DMS114 treated with DMSO at 0.1 percent for 48 hours (cell line): Measurements from ENCODE around the gene IFT88.
"Not testable (repeated sequence)": the region's sequence is repeated elsewhere in the genome, so short reads cannot be mapped to it uniquely, and the experiment has no call there.

Experiments used
- DNase-seq: peaks from one replicate; lab custom pipeline; 2025; ENCODE audit not compliant: unreplicated experiment; lab: John Stamatoyannopoulos, UW

IFT88 gene

DNA sequence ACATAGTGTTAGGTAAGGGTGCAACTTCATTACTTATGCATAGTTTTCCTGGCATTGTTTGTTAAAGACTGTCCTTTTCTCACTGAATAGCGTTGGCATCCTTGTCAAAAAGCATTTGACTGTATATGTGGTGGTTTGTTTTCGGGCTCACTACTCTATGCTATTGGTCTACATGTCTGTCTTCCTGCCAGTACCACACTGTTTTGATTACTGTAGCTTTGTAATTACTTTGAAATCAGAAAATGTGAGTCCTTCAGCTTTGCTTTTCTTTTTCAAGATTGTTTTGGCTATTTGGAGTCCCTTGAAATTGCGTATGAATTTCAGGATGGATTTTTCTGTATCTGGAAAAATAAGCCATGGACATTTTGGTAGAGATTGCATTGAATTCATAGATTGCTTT, 56.0 kb downstream of the IFT88 start:
- DNase-seq, result no peak

DNA sequence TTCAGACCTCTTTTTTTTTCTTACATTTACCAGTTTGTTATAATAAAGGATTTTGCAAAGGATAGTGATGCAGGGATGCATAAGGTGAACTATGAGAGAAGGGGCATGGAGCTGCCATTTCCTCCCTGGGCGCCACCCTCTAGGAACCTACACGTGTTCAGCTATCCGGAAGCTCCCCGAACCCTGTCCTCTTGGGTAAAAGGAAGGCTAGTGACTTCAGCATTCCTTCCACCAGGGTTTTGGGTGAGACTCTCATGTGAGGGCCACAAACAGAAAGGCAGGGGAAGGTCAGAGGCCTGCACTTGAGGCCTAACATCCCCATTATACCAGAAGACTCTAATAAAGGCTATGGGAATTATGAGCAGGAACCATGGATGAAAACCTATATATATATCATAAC, 57.3 kb downstream of the IFT88 start:
- no peak for DNase-seq

GRCh38 chr13:20633802-20634201, 66.8 kb downstream of the IFT88 start:
- no peak for DNase-seq

- DNase-seq, result no peak
Measured at GRCh38 chr13:20636079-20636478, 69.1 kb downstream of the IFT88 start.

GRCh38 chr13:20637811-20638210, 70.9 kb downstream of the IFT88 start:
- no peak for DNase-seq

DNA sequence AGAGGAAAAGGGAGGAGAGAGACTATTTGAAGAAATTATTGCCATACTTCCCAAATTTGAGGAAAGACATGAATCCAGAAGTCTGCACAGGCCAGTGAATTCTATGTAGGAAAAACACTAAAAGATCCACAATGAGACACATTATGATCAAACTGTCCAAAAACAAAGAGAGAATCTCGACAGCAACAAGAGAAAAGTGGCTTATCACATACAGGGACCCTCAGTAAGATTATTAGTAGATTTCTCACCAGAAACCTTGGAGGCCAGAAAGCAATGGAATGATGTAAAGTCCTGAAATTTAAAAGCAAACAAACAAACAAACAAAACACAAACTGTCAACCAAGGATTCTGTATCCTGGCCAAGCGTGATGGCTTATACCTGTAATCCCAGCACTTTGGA, 80.8 kb downstream of the IFT88 start:
- no peak for DNase-seq

DNA sequence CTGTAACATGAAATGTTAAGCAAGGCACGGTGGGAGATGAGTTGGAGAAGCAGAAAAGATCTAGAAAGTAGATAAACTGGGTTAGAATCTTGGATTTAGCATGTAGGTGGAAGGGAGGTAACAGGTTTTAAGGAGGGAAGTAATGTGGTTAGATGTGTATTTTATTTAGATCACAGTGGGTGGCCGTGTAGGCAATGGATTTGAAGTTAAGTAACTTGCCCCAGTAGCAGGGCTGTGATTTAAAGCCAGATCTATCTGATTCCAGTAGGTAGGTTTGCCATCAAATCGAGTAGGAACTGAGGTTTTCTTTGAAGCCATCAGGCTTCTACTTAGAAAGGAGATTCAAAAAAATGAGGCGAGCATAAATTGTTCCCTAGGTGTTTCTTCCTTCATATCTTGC, 86.0 kb downstream of the IFT88 start:
- DNase-seq, result no peak

DNA sequence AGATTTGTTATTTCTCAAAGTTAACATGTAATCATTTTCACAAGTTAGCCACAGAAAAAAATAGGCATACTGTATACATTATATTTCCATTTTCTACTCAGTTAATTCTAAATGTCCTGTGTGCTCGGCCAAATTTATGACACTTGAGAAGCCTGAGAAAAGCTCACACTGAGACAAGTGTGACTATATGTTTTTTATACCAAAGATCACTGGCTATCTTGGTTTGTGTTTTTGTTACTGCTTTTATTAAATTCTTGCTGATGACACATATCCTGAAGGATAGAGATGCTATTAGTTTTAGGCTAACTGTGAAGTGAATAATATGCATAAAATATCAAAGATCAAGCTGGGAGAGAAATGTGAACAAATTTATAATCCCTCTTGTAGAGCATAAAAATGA, 87.2 kb downstream of the IFT88 start:
- DNase-seq, result no peak

DNA sequence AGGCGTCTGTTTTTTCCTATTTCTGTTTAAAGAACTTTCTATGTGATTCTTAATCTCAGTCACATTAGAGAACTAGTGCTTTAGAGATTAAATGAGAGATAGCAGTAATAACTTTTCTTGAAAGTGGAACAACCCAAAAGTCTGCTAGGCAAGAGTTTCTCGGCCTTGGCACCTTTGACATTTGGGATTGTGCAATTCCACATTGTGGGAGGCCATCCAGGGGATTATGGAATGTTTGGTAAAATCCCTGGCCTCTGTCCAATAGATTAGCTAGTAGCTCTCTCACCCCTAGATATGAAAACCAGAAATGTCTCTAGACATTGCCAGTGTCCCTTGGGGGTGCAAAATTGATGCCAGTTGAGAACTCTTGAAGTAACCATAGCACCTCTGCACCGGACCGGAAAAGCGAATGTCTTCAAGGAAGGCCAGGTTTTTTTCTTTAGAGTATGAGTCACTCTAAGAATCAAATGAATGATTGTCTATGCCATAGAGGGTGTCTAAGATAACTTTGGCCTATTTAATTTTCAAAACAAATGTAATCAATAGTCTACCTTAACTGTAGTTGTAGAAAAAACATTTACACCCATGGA, 91.6 kb downstream of the IFT88 start:
- no peak for DNase-seq

- DNase-seq, result no peak
Measured at GRCh38 chr13:20664351-20664750, 97.4 kb downstream of the IFT88 start.

DNA sequence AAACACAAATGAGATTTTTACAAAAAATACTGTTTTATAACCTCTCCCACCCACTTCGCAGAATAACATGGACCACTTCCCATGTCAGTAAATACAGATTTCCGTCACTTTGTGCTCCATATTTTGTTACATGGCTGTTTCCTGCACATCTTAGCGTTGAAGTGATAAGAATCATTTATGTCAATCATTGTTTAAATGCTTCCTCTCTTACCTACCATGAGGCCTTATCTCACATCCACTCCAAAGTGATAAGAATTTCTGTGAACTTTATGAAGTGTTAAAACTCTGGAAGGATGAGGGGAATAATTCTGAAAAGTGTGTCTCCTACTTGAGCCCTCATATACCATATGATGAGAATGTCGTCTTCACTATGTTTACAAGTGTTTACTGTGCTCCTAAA, 100.0 kb downstream of the IFT88 start:
- DNase-seq, result no peak

GRCh38 chr13:20667857-20668437, 101.0 kb downstream of the IFT88 start:
- no peak for DNase-seq

DNA sequence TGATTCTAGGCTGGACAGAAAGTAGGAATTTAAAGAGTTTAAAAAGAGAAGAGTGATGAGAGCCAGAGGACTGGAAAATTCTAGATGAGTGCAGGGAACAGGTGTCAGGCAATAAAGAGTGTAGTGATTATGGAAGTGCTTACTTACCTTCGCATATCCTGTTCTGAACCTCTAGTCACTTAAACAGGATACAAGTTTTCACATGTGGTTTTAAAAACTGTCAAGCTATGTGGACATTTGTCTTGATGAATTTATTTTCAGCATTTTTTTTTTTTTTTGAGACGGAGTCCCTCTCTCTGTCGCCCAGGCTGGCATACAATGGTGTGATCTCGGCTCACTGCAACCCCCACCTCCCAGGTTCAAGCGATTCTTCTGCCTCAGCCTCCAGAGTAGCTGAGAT, 102.2 kb downstream of the IFT88 start:
- DNase-seq, result no peak

DNA sequence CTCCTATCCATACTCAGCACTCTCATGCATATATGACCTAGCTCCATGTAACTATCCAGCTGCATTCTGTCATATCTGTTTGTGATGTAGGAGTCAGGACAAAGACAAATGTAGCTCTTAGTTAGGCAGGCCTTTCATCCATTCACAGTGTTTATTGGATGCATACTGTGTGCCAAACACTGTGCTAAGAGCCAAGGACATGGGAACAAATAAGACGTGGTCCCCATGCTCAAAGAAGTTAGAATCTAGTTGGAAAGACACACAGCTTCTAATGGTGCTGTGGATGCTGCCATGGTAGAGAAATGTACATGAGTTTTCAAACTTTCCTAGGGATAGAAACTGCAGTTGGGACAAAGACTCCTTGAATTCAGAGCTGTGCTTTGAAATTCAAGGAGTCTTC, 104.8 kb downstream of the IFT88 start:
- DNase-seq, result no peak

DNA sequence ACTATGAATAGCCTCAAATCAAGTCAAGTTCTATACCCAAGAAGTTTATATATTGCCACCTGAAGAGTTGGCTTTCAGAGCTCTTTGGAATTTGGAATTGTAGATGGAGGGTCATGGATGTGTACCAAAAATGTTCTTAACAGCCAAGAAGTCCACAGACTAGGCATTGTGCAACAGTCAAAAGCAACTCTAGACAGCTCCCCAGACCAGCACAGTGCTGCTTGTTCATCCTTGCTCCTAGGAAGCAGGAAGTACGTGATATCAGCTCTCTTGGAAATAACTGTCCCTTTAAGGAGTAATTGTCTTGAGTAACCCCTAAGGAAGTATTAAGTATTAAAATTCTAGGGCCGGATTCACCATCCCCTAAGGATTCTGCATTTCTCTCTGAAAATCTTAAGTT, 105.8 kb downstream of the IFT88 start:
- no peak for DNase-seq

DNA sequence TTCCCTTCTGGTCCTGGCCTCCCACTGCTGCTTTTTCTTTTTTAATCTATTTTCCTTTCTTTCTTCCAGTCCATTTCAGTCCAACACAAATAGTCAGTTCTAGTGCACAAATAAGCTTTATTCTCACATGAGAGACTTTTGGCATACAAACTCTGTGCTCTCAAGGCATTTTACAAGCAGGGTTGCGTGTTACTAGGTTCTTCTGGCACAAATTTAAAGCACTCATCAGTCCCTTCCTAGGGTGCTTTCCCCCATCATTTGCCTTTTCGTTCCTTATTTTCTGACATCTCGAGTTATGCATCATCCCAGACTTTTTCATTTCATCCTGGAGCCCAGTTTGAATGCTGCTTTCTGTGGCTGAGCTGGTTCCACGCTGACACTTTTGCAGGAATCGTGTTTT, 106.8 kb downstream of the IFT88 start:
- no peak for DNase-seq

- DNase-seq, result no peak
Measured at GRCh38 chr13:20676213-20676612, 109.3 kb downstream of the IFT88 start.

- DNase-seq, result not testable (repeated sequence)
Measured at GRCh38 chr13:20678606-20679005, 111.6 kb downstream of the IFT88 start.

DNA sequence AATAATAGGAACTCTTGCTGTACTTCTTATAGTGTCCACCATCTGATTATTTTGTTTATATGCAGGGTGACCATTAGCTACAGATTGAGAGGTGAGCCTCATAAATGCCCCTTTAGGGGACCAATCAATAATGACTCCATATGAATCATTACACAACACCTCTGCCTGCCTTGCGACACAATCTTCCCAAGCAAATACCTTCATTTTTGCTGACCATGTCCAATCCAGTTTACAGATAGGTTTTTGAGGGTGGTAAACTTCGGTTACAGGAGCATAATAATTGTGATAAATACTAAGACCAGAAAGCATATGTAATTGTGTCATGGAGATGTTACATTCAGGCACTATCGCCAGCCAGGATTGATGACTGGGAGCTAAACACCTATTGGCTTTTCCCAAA, 112.9 kb downstream of the IFT88 start:
- DNase-seq, result no peak

DNA sequence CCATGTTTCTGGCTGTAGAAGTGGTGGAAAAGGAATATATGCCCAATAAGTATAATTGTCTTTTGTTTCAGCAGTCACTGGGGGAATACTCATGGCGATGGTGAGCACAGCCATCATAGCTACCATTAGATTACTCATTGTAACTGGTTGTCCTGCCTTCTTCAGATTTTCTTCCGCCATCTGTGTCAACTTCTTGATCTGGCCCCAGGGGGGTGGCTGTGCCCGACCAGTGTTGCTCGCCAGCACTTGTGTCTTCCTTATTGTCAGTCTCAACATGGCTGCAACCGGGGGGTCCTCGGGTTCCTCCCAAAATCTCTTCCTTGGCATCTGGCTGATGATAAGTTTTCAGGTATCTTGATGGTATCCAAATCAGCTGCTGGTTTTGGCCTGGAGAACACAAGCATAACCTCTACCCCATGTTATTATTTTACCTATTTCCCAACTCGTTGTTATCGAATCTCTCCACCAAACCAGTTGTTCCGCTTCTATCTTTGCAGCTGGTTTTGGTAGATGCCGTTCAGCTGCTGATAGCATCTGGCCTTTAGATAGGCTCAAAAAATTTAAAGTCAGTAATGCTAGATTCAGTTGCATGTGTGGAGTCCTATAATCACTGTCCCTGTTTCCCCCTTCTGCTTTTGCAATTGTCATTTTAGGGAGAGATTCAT, 113.6 kb downstream of the IFT88 start:
- DNase-seq, result no peak

DNA sequence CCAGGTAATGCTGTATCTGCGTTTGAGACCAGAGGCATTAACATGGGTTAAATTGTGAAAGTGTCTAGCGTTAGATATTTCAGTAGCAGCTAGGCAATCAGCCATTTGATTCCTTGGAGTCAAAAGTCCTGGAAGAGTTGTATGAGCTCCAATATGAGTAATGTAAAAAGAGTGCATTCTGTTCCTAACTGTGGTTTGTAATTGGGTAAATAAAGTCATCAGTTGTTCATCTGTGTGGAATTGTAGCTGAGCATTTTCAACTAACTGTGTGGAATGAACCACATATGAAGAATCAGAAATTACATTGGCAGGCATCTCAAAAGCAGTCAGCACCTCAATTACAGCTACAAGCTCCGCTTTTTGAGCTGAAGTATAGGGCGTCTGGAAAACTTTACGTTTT, 114.5 kb downstream of the IFT88 start:
- DNase-seq, result not testable (repeated sequence)

- no peak for DNase-seq
Measured at GRCh38 chr13:20682061-20682460, 115.1 kb downstream of the IFT88 start.

- no peak for DNase-seq
Measured at GRCh38 chr13:20684041-20684440, 117.1 kb downstream of the IFT88 start.
